HUES64 (cell line): ENCODE results near the gene AP3S2.

Experiments used
- H3K27ac ChIP-seq: 2 replicates; pipeline ENCODE4 v1.7.0; 2013; ENCODE audit warnings: low read depth, low read length, inconsistent platforms
- H3K27me3 ChIP-seq: 2 replicates; pipeline ENCODE4 v1.6.1; 2013; ENCODE audit warnings: mild to moderate bottlenecking, low read length; ENCODE audit not compliant: insufficient read depth
- H3K36me3 ChIP-seq: 2 replicates; pipeline ENCODE4 v1.6.1; 2013; ENCODE audit warnings: mild to moderate bottlenecking, low read length; ENCODE audit not compliant: insufficient read depth
- H3K4me1 ChIP-seq: 2 replicates; pipeline ENCODE4 v1.6.1; 2013; ENCODE audit warnings: mild to moderate bottlenecking, low read length, moderate library complexity; ENCODE audit not compliant: insufficient read depth
- H3K4me3 ChIP-seq: 2 replicates; pipeline ENCODE4 v1.5.1; 2013; ENCODE audit warnings: mild to moderate bottlenecking, low read length, moderate library complexity
- H3K9ac ChIP-seq: 2 replicates; pipeline ENCODE4 v1.6.1; 2013; ENCODE audit warnings: mild to moderate bottlenecking, low read depth, low read length
- H3K9me3 ChIP-seq: 2 replicates; pipeline ENCODE4 v1.6.1; 2013; ENCODE audit warnings: low read depth, low read length; ENCODE audit not compliant: insufficient read depth
- whole genome bisulfite sequencing: fragments of 150-250, 120-280 bp; methylation state at CpG from one replicate; pipeline ENCODE4 v1.1.7; 2013; ENCODE audit warnings: missing lambda C conversion rate; 5-methylcytosine and 5-hydroxymethylcytosine counted together

The AP3S2 gene

GRCh38 chr15:89812011-89812846 is 81.6 kb downstream of the AP3S2 start:
- Histone ChIP-seq H3K36me3 (no peaks in the 10 kb centered on the region), H3K4me3 (no peak overlapping the region), H3K27ac (no peak overlapping the region), H3K27me3 (peaks cover 45% of the 10 kb centered on the region), H3K9me3 (peaks cover 8% of the 10 kb centered on the region; the same call in 1 of the 2 replicates), H3K9ac (no peak overlapping the region), H3K4me1 (peaks cover 4% of the 10 kb centered on the region; the same call in 1 of the 2 replicates)
- 85% methylated on average over 8 of the region's 8 CpGs for WGBS

GRCh38 chr15:89810837-89811236 is 83.0 kb downstream of the AP3S2 start:
- WGBS: 92% methylated on average over 7 of the region's 7 CpGs
- H3K36me3 ChIP-seq: no peaks in the 10 kb centered on the region
- H3K4me3 ChIP-seq: no peak overlapping the region
- no peak overlapping the region for H3K27ac ChIP-seq
- H3K4me1 ChIP-seq: peaks cover 8% of the 10 kb centered on the region; the same call in 1 of the 2 replicates
- peaks cover 6% of the 10 kb centered on the region; the same call in 1 of the 2 replicates for H3K9me3 ChIP-seq
- peaks cover 33% of the 10 kb centered on the region for H3K27me3 ChIP-seq
- H3K9ac ChIP-seq: no peak overlapping the region

- Histone ChIP-seq H3K36me3 (no peaks in the 10 kb centered on the region), H3K27ac (no peak overlapping the region), H3K9ac (no peak overlapping the region), H3K4me3 (no peak overlapping the region), H3K27me3 (peaks cover 22% of the 10 kb centered on the region), H3K9me3 (no peaks in the 10 kb centered on the region), H3K4me1 (peaks cover 8% of the 10 kb centered on the region; the same call in 1 of the 2 replicates)
- WGBS: 95% methylated on average over 5 of the region's 5 CpGs
These were observed 84.0 kb downstream of the AP3S2 start for GRCh38 chr15:89809787-89810148.

GRCh38 chr15:89809093-89809786 is 84.6 kb downstream of the AP3S2 start:
- peaks cover 8% of the 10 kb centered on the region; the same call in 1 of the 2 replicates for H3K4me1 ChIP-seq
- H3K27me3 ChIP-seq: peaks cover 18% of the 10 kb centered on the region
- WGBS: 74% methylated on average over 8 of the region's 8 CpGs
- no peak overlapping the region for H3K9ac ChIP-seq
- no peak overlapping the region for H3K27ac ChIP-seq
- H3K9me3 ChIP-seq: no peaks in the 10 kb centered on the region
- no peaks in the 10 kb centered on the region for H3K36me3 ChIP-seq
- no peak overlapping the region for H3K4me3 ChIP-seq

- WGBS: 96% methylated on average over 10 of the region's 10 CpGs
- Histone ChIP-seq H3K9ac (no peak overlapping the region), H3K27ac (no peak overlapping the region), H3K36me3 (no peaks in the 10 kb centered on the region), H3K27me3 (peaks cover 8% of the 10 kb centered on the region), H3K9me3 (no peaks in the 10 kb centered on the region), H3K4me3 (no peak overlapping the region), H3K4me1 (peaks cover 8% of the 10 kb centered on the region; the same call in 1 of the 2 replicates)
These were observed 85.5 kb downstream of the AP3S2 start for GRCh38 chr15:89808160-89808870.

- H3K27ac ChIP-seq: no peak overlapping the region
- H3K4me1 ChIP-seq: peaks cover 8% of the 10 kb centered on the region; the same call in 1 of the 2 replicates
- H3K4me3 ChIP-seq: no peak overlapping the region
- WGBS: 97% methylated on average over 5 of the region's 6 CpGs
- H3K9me3 ChIP-seq: no peaks in the 10 kb centered on the region
- H3K27me3 ChIP-seq: peaks cover 2% of the 10 kb centered on the region; the same call in 1 of the 2 replicates
- no peak overlapping the region for H3K9ac ChIP-seq
- no peaks in the 10 kb centered on the region for H3K36me3 ChIP-seq
These were observed 86.1 kb downstream of the AP3S2 start for GRCh38 chr15:89807689-89808088.

GRCh38 chr15:89806559-89807550 is 86.9 kb downstream of the AP3S2 start:
- Histone ChIP-seq H3K27ac (no peak overlapping the region), H3K36me3 (no peaks in the 10 kb centered on the region)
- 92% methylated on average over 22 of the region's 22 CpGs for WGBS

GRCh38 chr15:89806210-89806558 is 87.6 kb downstream of the AP3S2 start:
- Histone ChIP-seq H3K27me3 (no peaks in the 10 kb centered on the region), H3K9me3 (no peaks in the 10 kb centered on the region), H3K27ac (no peak overlapping the region), H3K4me1 (peaks cover 8% of the 10 kb centered on the region; the same call in 1 of the 2 replicates), H3K4me3 (no peak overlapping the region), H3K9ac (no peak overlapping the region), H3K36me3 (no peaks in the 10 kb centered on the region)
- WGBS: 86% methylated on average over 21 of the region's 21 CpGs

More at GRCh38 chr15:89806559-89807550, 86.9 kb downstream of the AP3S2 start:
- no peaks in the 10 kb centered on the region for H3K9me3 ChIP-seq
- peaks cover 8% of the 10 kb centered on the region; the same call in 1 of the 2 replicates for H3K4me1 ChIP-seq
- H3K4me3 ChIP-seq: no peak overlapping the region
- H3K27me3 ChIP-seq: no peaks in the 10 kb centered on the region
- H3K9ac ChIP-seq: no peak overlapping the region

GRCh38 chr15:89805241-89806209 is 88.3 kb downstream of the AP3S2 start:
- H3K9ac ChIP-seq: no peak overlapping the region
- H3K9me3 ChIP-seq: no peaks in the 10 kb centered on the region
- H3K4me3 ChIP-seq: no peak overlapping the region
- H3K4me1 ChIP-seq: peaks cover 8% of the 10 kb centered on the region; the same call in 1 of the 2 replicates
- no peaks in the 10 kb centered on the region for H3K27me3 ChIP-seq
- WGBS: 93% methylated on average over 29 of the region's 29 CpGs
- H3K27ac ChIP-seq: no peak overlapping the region
- H3K36me3 ChIP-seq: no peaks in the 10 kb centered on the region
